ENCODE data around the gene COL1A1. TPM values are rescaled to one million over a fixed set of nuclear protein-coding genes. Genes with fewer than 3 reads are reported as not detected.

Gene COL1A1
- total and polyA plus RNA-seq, 2 of the 13 experiments (the other 11 are each of a cell fraction or from before 2014, with no cell fraction given), result 0.05 TPM; not detected in 1

DNA sequence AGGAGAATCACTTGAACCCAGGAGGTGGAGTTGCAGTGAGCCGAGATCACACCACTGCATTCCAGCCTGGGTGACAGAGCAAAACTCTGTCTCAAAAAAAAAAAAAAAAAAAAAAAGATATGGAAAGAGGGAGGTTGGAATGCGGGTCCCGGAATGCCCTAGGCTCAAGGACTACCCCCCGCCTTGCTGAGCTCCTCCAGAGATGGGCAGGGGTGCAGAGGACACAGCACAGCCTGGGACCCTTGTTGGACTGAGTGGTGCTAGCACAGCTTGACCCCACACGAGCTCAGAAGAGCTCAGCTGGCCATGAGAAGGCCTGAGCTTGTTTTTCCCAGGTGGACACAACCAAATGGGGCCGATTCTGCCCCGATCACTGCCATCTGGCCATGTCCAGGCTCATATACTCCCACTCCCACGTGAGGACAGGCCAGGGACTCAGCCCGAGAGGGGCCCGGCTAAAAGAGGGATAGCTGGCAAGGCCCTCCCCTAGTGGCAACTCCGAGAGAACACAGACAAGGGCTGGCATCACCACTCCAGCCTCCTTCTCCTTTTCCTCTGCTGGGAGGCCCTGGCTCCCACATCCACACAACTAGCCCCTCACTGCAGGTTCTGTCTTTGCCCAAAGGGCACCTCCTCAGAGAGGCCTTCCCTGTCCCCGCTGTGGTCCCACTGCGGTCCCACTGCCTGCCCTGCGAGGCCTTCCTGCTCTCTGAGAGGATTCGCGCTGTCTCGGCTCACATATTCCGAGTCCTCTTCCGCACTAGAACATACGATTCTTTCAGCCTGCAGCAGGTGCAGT is 24.7 kb downstream of the COL1A1 start:
- Histone ChIP-seq H2AFZ (ENCODE audit: low read length) (no peak overlapping the region), H3K4me2 (ENCODE audit: low read depth, low read length) (no peak overlapping the region), H3K27ac (ENCODE audit: extremely low read length, insufficient read depth, low read length) (no peak overlapping the region), H3K4me1 (ENCODE audit: insufficient read depth, low read length) (peaks cover 84% of the 10 kb centered on the region), H3K9ac (ENCODE audit: insufficient read depth, low read depth, low read length) (no peak overlapping the region), H4K20me1 (ENCODE audit: insufficient read depth, low read length) (no peaks in the 10 kb centered on the region), H3K4me3 (replicated peaks in 1 of 3; ENCODE audit: insufficient read depth in 1 of 3, low read depth in 2 of 3, low read length in 3 of 3) (no peak overlapping the region), H3K79me2 (ENCODE audit: insufficient read depth, low read length) (no peaks in the 10 kb centered on the region), H3K27me3 (ENCODE audit: control insufficient read depth in 1 of 2, insufficient read depth in 2 of 2, low read length in 2 of 2) (peaks cover 0 to 15% of the 10 kb centered on the region in 2 experiments; a peak in 2 of 5 replicates), H3K36me3 (replicated peaks in 1 of 2; ENCODE audit: control insufficient read depth in 1 of 2, insufficient read depth in 2 of 2, low read length in 2 of 2) (no peaks in the 10 kb centered on the region), H3K9me3 (ENCODE audit: low read length) (no peaks in the 10 kb centered on the region)
- ATAC-seq (peak; percentile 5; the same call in 1 of the 3 replicates), FAIRE-seq (no peak), DNase-seq (ENCODE audit: low spot score) (no peak)
- in situ Hi-C loops (cut with HindIII; ENCODE audit: extremely low pct_ligation_motif_present, low pct_unique_long_range_greater_than_20kb), result no loop called here
- intact Hi-C loops (cut with micrococcal nuclease; ENCODE audit: unreplicated experiment), result no loop called here
- ChIA-PET CTCF (ENCODE audit: low intra/inter-chr PET ratio, low total read pairs) (interaction anchor here (1.9 to 3.4 kb wide), 2 partner anchors 7 to 24 kb away, joined by 8 to 11 read pairs; no protein-coding TSS in a partner anchor), POLR2A (no interaction called here)
- 61% methylated on average over 18 of the region's 20 CpGs for WGBS (ENCODE audit: low lambda C conversion rate)
- no TSS peak for BruUV-seq (replicated peaks)
- TF ChIP-seq NBN (conservative IDR thresholded peaks at IDR 0.05), result no peak
- TF ChIP-seq, protein P1, sequence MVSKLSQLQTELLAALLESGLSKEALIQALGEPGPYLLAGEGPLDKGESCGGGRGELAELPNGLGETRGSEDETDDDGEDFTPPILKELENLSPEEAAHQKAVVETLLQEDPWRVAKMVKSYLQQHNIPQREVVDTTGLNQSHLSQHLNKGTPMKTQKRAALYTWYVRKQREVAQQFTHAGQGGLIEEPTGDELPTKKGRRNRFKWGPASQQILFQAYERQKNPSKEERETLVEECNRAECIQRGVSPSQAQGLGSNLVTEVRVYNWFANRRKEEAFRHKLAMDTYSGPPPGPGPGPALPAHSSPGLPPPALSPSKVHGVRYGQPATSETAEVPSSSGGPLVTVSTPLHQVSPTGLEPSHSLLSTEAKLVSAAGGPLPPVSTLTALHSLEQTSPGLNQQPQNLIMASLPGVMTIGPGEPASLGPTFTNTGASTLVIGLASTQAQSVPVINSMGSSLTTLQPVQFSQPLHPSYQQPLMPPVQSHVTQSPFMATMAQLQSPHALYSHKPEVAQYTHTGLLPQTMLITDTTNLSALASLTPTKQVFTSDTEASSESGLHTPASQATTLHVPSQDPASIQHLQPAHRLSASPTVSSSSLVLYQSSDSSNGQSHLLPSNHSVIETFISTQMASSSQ (IDR thresholded peaks at IDR 0.05; ENCODE audit: low read depth), result no peak
- TF ChIP-seq, protein P1 (CRISPR knock-in tag; IDR thresholded peaks at IDR 0.05; ENCODE audit: borderline replicate concordance), result peak; percentile 39; the same call in 1 of the 2 replicates
- TF ChIP-seq RBM22 (optimal IDR thresholded peaks at IDR 0.05; ENCODE audit: low read length), result no peak
- TF ChIP-seq ZSCAN29 (CRISPR knock-in tag; conservative IDR thresholded peaks at IDR 0.05), result no peak
- TF ChIP-seq NFE2L1 (CRISPR knock-in tag; IDR thresholded peaks at IDR 0.05; ENCODE audit: borderline replicate concordance), result 0 out of 2 replicates have a peak, but pooled peaks have one; percentile 52
- TF ChIP-seq ZNF460 (CRISPR knock-in tag; IDR thresholded peaks at IDR 0.05; ENCODE audit: borderline replicate concordance), result peak; percentile 5; the same call in 1 of the 2 replicates
- peak; percentile 36; the same call in 1 of the 2 replicates for TF ChIP-seq THAP9 (CRISPR knock-in tag; IDR thresholded peaks at IDR 0.05; ENCODE audit: borderline replicate concordance)
- peak; percentile 45; the same call in 1 of the 2 replicates for TF ChIP-seq MTERF4 (CRISPR knock-in tag; IDR thresholded peaks at IDR 0.05)
- TF ChIP-seq ZNF382 (CRISPR knock-in tag; IDR thresholded peaks at IDR 0.05; ENCODE audit: borderline replicate concordance), result no peak
- TF ChIP-seq MXD4 (CRISPR knock-in tag; IDR thresholded peaks at IDR 0.05), result no peak
- no peak for TF ChIP-seq ZNF883 (CRISPR knock-in tag; IDR thresholded peaks at IDR 0.05; ENCODE audit: not compliant biosample characterization)
- 0 out of 2 replicates have a peak, but pooled peaks have one; percentile 59 for TF ChIP-seq HNRNPL (IDR thresholded peaks at IDR 0.05; ENCODE audit: low read depth, low read length)
- 0 out of 2 replicates have a peak, but pooled peaks have one; percentile 8 for TF ChIP-seq ZFX (CRISPR knock-in tag; IDR thresholded peaks at IDR 0.05; ENCODE audit: low read depth)
- 0 out of 2 replicates have a peak, but pooled peaks have one; percentile 36 for TF ChIP-seq ZNF343 (CRISPR knock-in tag; IDR thresholded peaks at IDR 0.05)
